HCT116 (cell line): ENCODE measurements around the gene MARCKS. TPM values are rescaled to one million over a fixed set of nuclear protein-coding genes. Genes with fewer than 3 reads are reported as not detected.
"Not testable (repeated sequence)": the region's sequence is repeated elsewhere in the genome, so short reads cannot be mapped to it uniquely, and the experiment has no call there.

Experiments used
- ATAC-seq: fragments of 200-7000 bp; cut with Tn5 transposase; 2 replicates; pipeline ENCODE4 v1.9.1; 2020; ENCODE audit warnings: mild to moderate bottlenecking, moderate library complexity
- BruUV-seq: library from RNA; stranded (reverse); fragments of 400-500 nt; replicated peaks from 2 replicates; lab custom pipeline; 2021; lab: Mats Ljungman, UMichigan
- CTCF ChIA-PET: fragments of 300-600 bp; sonication (Branson Sonifier 250); formaldehyde crosslinking; loops from one replicate; lab custom pipeline; 2021; ENCODE audit warnings: antibody characterized with exemption; lab: Charles Lee
- POLR2A ChIA-PET: fragments of 300-600, 350-600 bp; sonication (Branson Sonifier 250); formaldehyde crosslinking; loops from one replicate; lab custom pipeline; 2021; ENCODE audit warnings: antibody characterized with exemption; lab: Charles Lee
- RAD21 ChIA-PET, 2 experiments: fragments of 300-600 bp; sonication (Branson Sonifier 250); formaldehyde crosslinking; loops; one replicate each; lab custom pipeline; 2023; ENCODE audit warnings: low total read pairs in 2 of 2; ENCODE audit not compliant: uncharacterized antibody in 2 of 2, unreplicated experiment in 2 of 2, low non-redundant PET in 1 of 2; lab: Charles Lee
- DNase-seq: peaks from one replicate; pipeline ENCODE4 v3.0.0-alpha.2; 2010; ENCODE audit warnings: low read depth, low spot score
- H2AFZ ChIP-seq: fragments of 200-600 bp; shearing (Covaris generic), sonication (generic); 2 replicates; pipeline ENCODE4 v1.6.1; 2017; ENCODE audit warnings: low read depth, mixed run types, mixed read lengths, antibody characterized with exemption, low read length; ENCODE audit not compliant: poor library complexity, severe bottlenecking
- H3K27ac ChIP-seq: 2 replicates; pipeline ENCODE4 v1.5.1; 2012; ENCODE audit warnings: low read depth, low read length
- H3K27me3 ChIP-seq: fragments of 200-600 bp; sonication (generic); 2 replicates; pipeline ENCODE4 v1.6.1; 2016; ENCODE audit warnings: mixed run types, low read length, mixed read lengths; ENCODE audit not compliant: insufficient read depth
- H3K36me3 ChIP-seq, 2 experiments: fragments of 200-500 bp in 1 of 2; fragments of 200-600 bp in 1 of 2; sonication (Bioruptor generic) in 1 of 2; sonication (generic) in 1 of 2; 2 replicates each; pipeline versions ENCODE4 v1.5.1 to v1.6.1; 2014 to 2016; ENCODE audit warnings: low read length in 2 of 2, inconsistent platforms in 1 of 2, mixed read lengths in 1 of 2, mixed run types in 1 of 2; ENCODE audit not compliant: insufficient read depth in 2 of 2, control insufficient read depth in 1 of 2
- H3K4me1 ChIP-seq, 2 experiments: fragments of 200-600 bp in 1 of 2; sonication (generic) in 1 of 2; 2 replicates each; pipeline versions ENCODE4 v1.5.1 to v1.6.1; 2012 to 2017; ENCODE audit warnings: low read length in 2 of 2, inconsistent platforms in 1 of 2, mild to moderate bottlenecking in 1 of 2, mixed read lengths in 1 of 2, mixed run types in 1 of 2, moderate library complexity in 1 of 2; ENCODE audit not compliant: insufficient read depth in 2 of 2, control insufficient read depth in 1 of 2
- H3K4me2 ChIP-seq: fragments of 200-600 bp; sonication (generic); 2 replicates; pipeline ENCODE4 v1.6.1; 2017; ENCODE audit warnings: mixed run types, low read length, mixed read lengths
- H3K4me3 ChIP-seq, 2 experiments: fragments of 200-600 bp in 1 of 2; sonication (generic) in 1 of 2; replicated peaks in 1 of 2; 2 replicates each; pipeline ENCODE4 v1.5.1; 2011 to 2016; ENCODE audit warnings: low read length in 2 of 2, control low read depth in 1 of 2, low read depth in 1 of 2, mild to moderate bottlenecking in 1 of 2, mixed read lengths in 1 of 2, mixed run types in 1 of 2
- H3K79me2 ChIP-seq: fragments of 200-600 bp; sonication (generic); 2 replicates; pipeline ENCODE4 v1.6.1; 2017; ENCODE audit warnings: mild to moderate bottlenecking, mixed run types, low read length, moderate library complexity, mixed read lengths; ENCODE audit not compliant: insufficient read depth
- H3K9ac ChIP-seq: fragments of 200-600 bp; sonication (generic); 2 replicates; pipeline ENCODE4 v1.6.1; 2016; ENCODE audit warnings: low read length, mixed read lengths
- H3K9me2 ChIP-seq: fragments of 200-600 bp; sonication (generic), shearing (Covaris generic); 2 replicates; pipeline ENCODE4 v1.6.1; 2017; ENCODE audit warnings: mixed run types, mild to moderate bottlenecking, moderate library complexity; ENCODE audit not compliant: insufficient read depth
- H3K9me3 ChIP-seq, 2 experiments: fragments of 200-500 bp in 1 of 2; fragments of 200-600 bp in 1 of 2; sonication (Bioruptor generic) in 1 of 2; sonication (generic) in 1 of 2; 2 replicates each; pipeline ENCODE4 v1.6.1; 2014 to 2017; ENCODE audit warnings: low read length in 2 of 2, mixed read lengths in 2 of 2, inconsistent platforms in 1 of 2, low read depth in 1 of 2, mild to moderate bottlenecking in 1 of 2, mixed run types in 1 of 2, moderate library complexity in 1 of 2; ENCODE audit not compliant: control insufficient read depth in 1 of 2, insufficient read depth in 1 of 2
- H4K20me1 ChIP-seq: fragments of 200-600 bp; sonication (generic), shearing (Covaris generic); 2 replicates; pipeline ENCODE4 v1.6.1; 2017; ENCODE audit warnings: mixed run types, mild to moderate bottlenecking, moderate library complexity; ENCODE audit not compliant: insufficient read depth
- CTCF ChIP-seq, 3 experiments: fragments of 200-600 bp in 1 of 3; sonication (generic) in 1 of 3; IDR thresholded peaks in 2 of 3; conservative IDR thresholded peaks in 1 of 3; 2 replicates each; pipeline ENCODE4 v1.5.1; 2012 to 2017; ENCODE audit warnings: low read depth in 2 of 3, low read length in 2 of 3, antibody characterized with exemption in 1 of 3, borderline replicate concordance in 1 of 3, control low read depth in 1 of 3, mild to moderate bottlenecking in 1 of 3, mixed read lengths in 1 of 3, mixed run types in 1 of 3, moderate library complexity in 1 of 3; ENCODE audit not compliant: insufficient read depth in 1 of 3
- POLR2A ChIP-seq: IDR thresholded peaks from 2 replicates; pipeline ENCODE4 v1.7.0; 2011; ENCODE audit warnings: borderline replicate concordance; ENCODE audit not compliant: insufficient read depth, insufficient read length; ENCODE audit errors: extremely low read depth
- RAD21 ChIP-seq: IDR thresholded peaks from 2 replicates; pipeline ENCODE4 v1.6.1; 2012; ENCODE audit warnings: low read depth, mild to moderate bottlenecking
- SP1 ChIP-seq: IDR thresholded peaks from 2 replicates; pipeline ENCODE4 v1.6.1; 2012; ENCODE audit warnings: low read depth
- intact Hi-C: fragments of 100-400 bp; cut with micrococcal nuclease; formaldehyde crosslinking; loops from 2 replicates; pipeline ENCODE4 v1.10.0; 2022
- total RNA-seq: library from RNA; stranded (reverse); gene quantifications from one replicate; pipeline ENCODE4 v1.2.1, GENCODE V29; 2021; ENCODE audit not compliant: unreplicated experiment

The MARCKS gene
- total RNA-seq, 1 experiment from 2014 or later, result 25.7 TPM

GRCh38 chr6:113909224-113909856 is 52.2 kb downstream of the MARCKS start:
- RAD21 ChIA-PET, result no interaction called here
- TF ChIP-seq CTCF (IDR thresholded peaks at IDR 0.05 in 2 of 3, conservative IDR thresholded peaks at IDR 0.05 in 1 of 3; ENCODE audit: borderline replicate concordance in 1 of 3, insufficient read depth in 1 of 3, low read depth in 2 of 3, low read length in 2 of 3) (peak; percentile 26 to 75 (median 54); a peak in 4 of 6 replicates), RAD21 (peak; percentile 81), SP1 (no peak), POLR2A (no peak)
- TF ChIP-seq, all 23 proteins: peak for 2
- H3K4me1 ChIP-seq, result no peaks in the 10 kb centered on the region
- H3K79me2 ChIP-seq, result no peaks in the 10 kb centered on the region
- no peaks in the 10 kb centered on the region for H3K9me2 ChIP-seq
- no peak overlapping the region for H3K4me2 ChIP-seq
- no peaks in the 10 kb centered on the region for H4K20me1 ChIP-seq
- ChIA-PET POLR2A (no interaction called here), CTCF (interaction anchor here (0.9 to 2.5 kb wide), 6 partner anchors 11 to 1130 kb away, joined by 3 to 8 read pairs (median 6); no protein-coding TSS in a partner anchor)
- H3K27me3 ChIP-seq, result no peaks in the 10 kb centered on the region
- no peak overlapping the region for H3K9ac ChIP-seq
- DNase-seq (peak; percentile 36), ATAC-seq (peak; percentile 65)
- H2AFZ ChIP-seq, result peak overlapping the region; percentile 7
- no peaks in the 10 kb centered on the region for H3K36me3 ChIP-seq
- H3K9me3 ChIP-seq, result no peaks in the 10 kb centered on the region
- BruUV-seq, result no TSS peak
- intact Hi-C loops, result loop anchor here (1.0 to 5.0 kb wide), 3 partner anchors 1129 to 1727 kb away; no protein-coding TSS in a partner anchor
- H3K4me3 ChIP-seq, result no peak overlapping the region
- H3K27ac ChIP-seq, result no peak overlapping the region

GRCh38 chr6:113910285-113910684 is 53.1 kb downstream of the MARCKS start:
- H3K79me2 ChIP-seq, ATAC-seq, H2AFZ ChIP-seq, H3K4me2 ChIP-seq, RAD21 ChIA-PET, H3K9ac ChIP-seq, BruUV-seq, H3K27ac ChIP-seq, POLR2A ChIA-PET, H4K20me1 ChIP-seq, H3K4me3 ChIP-seq, H3K9me3 ChIP-seq, H3K36me3 ChIP-seq, H3K27me3 ChIP-seq, H3K4me1 ChIP-seq, DNase-seq, H3K9me2 ChIP-seq: not testable (repeated sequence)
- CTCF ChIA-PET, result interaction anchor here (1.1 to 2.5 kb wide), 3 partner anchors 23 to 1131 kb away, joined by 3 to 6 read pairs (median 6); no protein-coding TSS in a partner anchor
- intact Hi-C loops, result loop anchor here (10.0 kb wide), 1 partner anchor 1575 kb away; no protein-coding TSS in a partner anchor

Other genes starting within 250 kb of the MARCKS start
- 153 TPM for gene HDAC2, start 113.8 kb downstream of the MARCKS start, total RNA-seq